H1 (cell line): ENCODE data around the gene RIPOR1. TPM values are rescaled to one million over a fixed set of nuclear protein-coding genes. Genes with fewer than 3 reads are reported as not detected.

ENCODE experiments used
- CTCF ChIA-PET: fragments of 300-600 bp; sonication (Branson Sonifier 250); formaldehyde crosslinking; loops from one replicate; lab custom pipeline; 2021; ENCODE audit not compliant: partially characterized antibody; lab: Charles Lee
- POLR2A ChIA-PET: fragments of 300-600 bp; sonication (Branson Sonifier 250); formaldehyde crosslinking; loops from one replicate; lab custom pipeline; 2021; ENCODE audit warnings: inconsistent platforms; ENCODE audit not compliant: partially characterized antibody; lab: Charles Lee
- DNase-seq, 2 experiments: peaks; one replicate each; pipeline versions ENCODE4 v3.0.0 to v3.0.0-alpha.2; 2010 to 2022; ENCODE audit warnings: low spot score in 2 of 2, low read depth in 1 of 2, mixed read lengths in 1 of 2
- FAIRE-seq: peaks from 2 replicates; lab custom pipeline; 2011; peaks lifted over from hg19 to GRCh38; lab: Jason Lieb, UNC
- H2AFZ ChIP-seq: 2 replicates; pipeline ENCODE4 v1.8.1; 2012; ENCODE audit warnings: low read length, inconsistent platforms
- H2AK5ac ChIP-seq: 2 replicates; pipeline ENCODE4 v1.6.1; 2013; ENCODE audit warnings: low read depth, low read length
- H2BK120ac ChIP-seq: replicated peaks from 2 replicates; pipeline ENCODE3; 2013; ENCODE audit warnings: low read depth, low read length, inconsistent platforms
- H2BK12ac ChIP-seq: 2 replicates; pipeline ENCODE4 v1.6.1; 2013; ENCODE audit warnings: low read depth, low read length
- H2BK15ac ChIP-seq: 2 replicates; pipeline ENCODE4 v1.6.1; 2013; ENCODE audit warnings: low read length
- H2BK20ac ChIP-seq: 2 replicates; pipeline ENCODE4 v1.6.1; 2013; ENCODE audit warnings: low read length
- H2BK5ac ChIP-seq: 2 replicates; pipeline ENCODE4 v1.6.1; 2013; ENCODE audit warnings: low read depth, low read length
- H3K14ac ChIP-seq: 2 replicates; pipeline ENCODE4 v1.6.1; 2013; ENCODE audit warnings: inconsistent platforms; ENCODE audit not compliant: insufficient read length
- H3K18ac ChIP-seq: 2 replicates; pipeline ENCODE4 v1.6.1; 2013; ENCODE audit warnings: low read length; ENCODE audit errors: extremely low read depth
- H3K23ac ChIP-seq: 2 replicates; pipeline ENCODE4 v1.6.1; 2013; ENCODE audit warnings: inconsistent platforms; ENCODE audit not compliant: insufficient read length
- H3K23me2 ChIP-seq: 2 replicates; pipeline ENCODE4 v1.6.1; 2013; ENCODE audit warnings: low read depth, low read length
- H3K27ac ChIP-seq: 2 replicates; pipeline ENCODE4 v1.6.1; 2011; ENCODE audit warnings: low read depth, low read length, inconsistent platforms
- H3K27me3 ChIP-seq, 4 experiments: replicated peaks in 1 of 4; 1 replicate in 1 of 4; 2 replicates in 3 of 4; pipeline versions ENCODE4 v1.6.1 to v1.8.1; 2011 to 2013; ENCODE audit warnings: low read length in 3 of 4, mild to moderate bottlenecking in 3 of 4, inconsistent platforms in 2 of 4, mixed read lengths in 2 of 4, moderate library complexity in 1 of 4; ENCODE audit not compliant: control insufficient read depth in 3 of 4, insufficient read depth in 3 of 4; ENCODE audit errors: extremely low read depth in 1 of 4
- H3K36me3 ChIP-seq, 4 experiments: 2 replicates each; pipeline versions ENCODE4 v1.6.1 to v1.8.1; 2011 to 2013; ENCODE audit warnings: mild to moderate bottlenecking in 4 of 4, low read length in 3 of 4, moderate library complexity in 2 of 4, control low read depth in 1 of 4, inconsistent platforms in 1 of 4; ENCODE audit not compliant: insufficient read depth in 4 of 4, control insufficient read depth in 2 of 4
- H3K4ac ChIP-seq: replicated peaks from 2 replicates; pipeline ENCODE3; 2013; ENCODE audit warnings: low read length, low read depth, mixed read lengths, inconsistent platforms; ENCODE audit not compliant: insufficient read length
- H3K4me1 ChIP-seq, 4 experiments: replicated peaks in 1 of 4; 1 replicate in 1 of 4; 2 replicates in 3 of 4; pipeline versions ENCODE4 v1.6.1 to v1.8.1; 2011 to 2013; ENCODE audit warnings: low read length in 3 of 4, inconsistent platforms in 2 of 4, mixed read lengths in 1 of 4; ENCODE audit not compliant: insufficient read depth in 4 of 4, control insufficient read depth in 3 of 4
- H3K4me2 ChIP-seq, 2 experiments: 2 replicates each; pipeline versions ENCODE4 v1.6.1 to v1.8.1; 2011 to 2013; ENCODE audit warnings: low read depth in 2 of 2, low read length in 2 of 2, control low read depth in 1 of 2, inconsistent platforms in 1 of 2, mild to moderate bottlenecking in 1 of 2; ENCODE audit not compliant: insufficient read depth in 1 of 2
- H3K4me3 ChIP-seq, 4 experiments: fragments of 200-600, 300-600 bp in 1 of 4; sonication (generic), shearing (Covaris generic), sonication (Bioruptor Twin) in 1 of 4; 2 replicates each; pipeline versions ENCODE4 v1.5.1 to v1.8.1; 2011 to 2016; ENCODE audit warnings: low read length in 4 of 4, low read depth in 3 of 4, control low read depth in 2 of 4, inconsistent platforms in 2 of 4, mild to moderate bottlenecking in 2 of 4, mixed read lengths in 1 of 4, moderate library complexity in 1 of 4; ENCODE audit not compliant: insufficient read depth in 2 of 4; ENCODE audit errors: extremely low read depth in 1 of 4
- H3K56ac ChIP-seq: replicated peaks from 2 replicates; pipeline ENCODE3; 2013; ENCODE audit warnings: low read depth, mild to moderate bottlenecking, mixed read lengths, low read length, inconsistent platforms; ENCODE audit not compliant: insufficient read length
- H3K79me1 ChIP-seq: 2 replicates; pipeline ENCODE4 v1.6.1; 2013; ENCODE audit warnings: low read depth, low read length, control low read depth
- H3K79me2 ChIP-seq, 2 experiments: 2 replicates each; pipeline versions ENCODE4 v1.6.1 to v1.8.1; 2012 to 2013; ENCODE audit warnings: low read length in 2 of 2, mild to moderate bottlenecking in 2 of 2, inconsistent platforms in 1 of 2; ENCODE audit not compliant: insufficient read depth in 2 of 2, control insufficient read depth in 1 of 2
- H3K9ac ChIP-seq, 4 experiments: replicated peaks in 1 of 4; 1 replicate in 1 of 4; 2 replicates in 3 of 4; pipeline versions ENCODE4 v1.6.1 to v1.8.1; 2011 to 2013; ENCODE audit warnings: low read depth in 3 of 4, low read length in 3 of 4, control low read depth in 2 of 4, mild to moderate bottlenecking in 2 of 4, moderate library complexity in 2 of 4, inconsistent platforms in 1 of 4; ENCODE audit errors: extremely low read depth in 1 of 4
- H3K9me3 ChIP-seq, 2 experiments: 2 replicates each; pipeline versions ENCODE4 v1.6.1 to v1.8.1; 2012 to 2013; ENCODE audit warnings: mild to moderate bottlenecking in 2 of 2, moderate library complexity in 2 of 2, control low read depth in 1 of 2, inconsistent platforms in 1 of 2, low read depth in 1 of 2, low read length in 1 of 2, mixed read lengths in 1 of 2; ENCODE audit not compliant: insufficient read depth in 2 of 2
- H4K20me1 ChIP-seq, 2 experiments: replicated peaks in 1 of 2; 2 replicates each; pipeline versions ENCODE3 to v1.8.1; 2011 to 2013; ENCODE audit warnings: inconsistent platforms in 2 of 2, low read length in 2 of 2, mild to moderate bottlenecking in 1 of 2; ENCODE audit not compliant: insufficient read depth in 2 of 2, control insufficient read depth in 1 of 2
- H4K5ac ChIP-seq: 2 replicates; pipeline ENCODE4 v1.6.1; 2013; ENCODE audit warnings: low read length, low read depth, mixed read lengths, inconsistent platforms; ENCODE audit not compliant: insufficient read length
- H4K8ac ChIP-seq: 2 replicates; pipeline ENCODE4 v1.8.0; 2013; ENCODE audit warnings: mild to moderate bottlenecking, moderate library complexity, low read length, inconsistent platforms; ENCODE audit not compliant: insufficient read depth; ENCODE audit errors: extremely low read depth
- H4K91ac ChIP-seq: replicated peaks from 2 replicates; pipeline ENCODE3; 2013; ENCODE audit warnings: low read length, mixed read lengths, inconsistent platforms; ENCODE audit not compliant: insufficient read length
- BACH1 ChIP-seq: IDR thresholded peaks from 2 replicates; pipeline ENCODE4 v1.6.1; 2012; ENCODE audit warnings: low read length, improper control_type of control experiment
- CEBPB ChIP-seq: IDR thresholded peaks from 2 replicates; pipeline ENCODE4 v1.6.1; 2012; ENCODE audit warnings: low read depth, low read length
- WGBS, 2 experiments: shearing (Covaris generic) in 1 of 2; methylation state at CpG; one replicate each; pipeline versions ENCODE4 v1.1.6 to v1.1.7; 2013 to 2015; ENCODE audit warnings: low lambda C conversion rate in 2 of 2, mixed read lengths in 2 of 2, inconsistent platforms in 1 of 2, low coverage in 1 of 2, missing lambda C conversion rate in 1 of 2; ENCODE audit not compliant: insufficient replicate concordance in 2 of 2, insufficient coverage in 1 of 2, insufficient read length in 1 of 2; ENCODE audit errors: extremely low coverage in 1 of 2, missing lambda C conversion rate in 1 of 2; 5-methylcytosine and 5-hydroxymethylcytosine counted together
- polyA plus RNA-seq, 7 experiments: library from polyadenylated mRNA; depleted of rRNA in 3 of 7; stranded (reverse) in 5 of 7; unstranded in 2 of 7; fragments of >200 nt in 5 of 7; fragments of 200-250 nt in 2 of 7; gene quantifications; 1 replicate in 5 of 7; 2 replicates in 1 of 7; 4 replicates in 1 of 7; pipeline versions ENCODE4 v1.2.1 to v1.2.3, GENCODE V29; 2011 to 2013; ENCODE audit warnings: missing spikeins in 2 of 7, mixed read lengths in 2 of 7
- total RNA-seq: library from RNA; stranded (reverse); fragmentation: NEBNext Ultra II Directional; extraction: Animal tissue kit (Norgen Biotek cat#: 25700); gene quantifications from 2 replicates; pipeline ENCODE4 v1.2.1, GENCODE V29; 2021

RIPOR1 gene
- total and polyA plus RNA-seq, 2 of the 8 experiments (the other 6 are each of a cell fraction or from before 2014, with no cell fraction given), result 2.7 to 10.1 TPM

DNA sequence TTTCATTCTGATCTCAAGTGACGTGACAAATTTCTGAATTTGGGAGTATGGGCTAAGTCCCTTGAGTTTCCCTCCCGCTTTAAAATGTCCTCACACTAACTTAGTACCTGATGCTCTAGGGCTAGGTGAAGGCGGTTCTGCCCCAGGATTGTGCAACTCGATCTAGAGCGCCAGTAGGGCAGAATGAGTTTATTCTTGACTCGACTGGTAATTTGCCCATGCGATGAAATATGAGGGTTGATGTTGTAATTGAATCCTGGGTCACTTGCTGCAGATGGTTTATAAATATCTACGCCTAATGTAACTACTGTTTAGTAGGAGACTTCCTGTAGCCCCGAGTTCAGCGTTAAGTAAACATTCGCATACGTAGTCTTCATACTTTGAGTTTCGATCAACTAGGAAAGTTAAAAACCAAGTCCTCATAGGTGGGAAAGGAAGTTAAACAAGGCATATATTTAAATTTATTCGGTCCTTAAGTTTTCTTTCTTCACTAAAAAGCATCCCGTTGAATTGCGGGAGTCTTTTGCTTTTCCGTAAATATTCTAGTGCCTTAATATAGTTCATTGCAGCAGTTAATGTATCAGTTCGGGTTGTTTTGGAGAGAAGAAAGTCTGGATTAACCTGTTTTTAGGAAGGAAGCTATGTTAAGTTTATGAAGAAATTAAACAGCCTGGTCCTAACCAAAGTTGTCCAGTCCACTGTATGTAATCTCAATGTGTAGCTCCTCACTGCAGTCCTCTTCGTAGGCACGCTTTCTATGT lies 35.3 kb downstream of the RIPOR1 start:
- no peak overlapping the region for H3K4ac ChIP-seq
- H3K27ac ChIP-seq, result peak overlapping the region; percentile 98
- peak overlapping the region; percentile 14 for H4K91ac ChIP-seq
- peaks cover 0 to 2% of the 10 kb centered on the region in 2 experiments for H4K20me1 ChIP-seq
- no peak overlapping the region; the same call in 1 of the 2 replicates for H2BK12ac ChIP-seq
- TF ChIP-seq BACH1, result no peak
- peak; percentile 96 for TF ChIP-seq CEBPB
- no peak overlapping the region for H2AFZ ChIP-seq
- H4K8ac ChIP-seq, result peak overlapping the region; percentile 99; the same call in 1 of the 2 replicates
- CTCF ChIA-PET, result interaction anchor here (0.6 to 10.4 kb wide), 17 partner anchors 9 to 100 kb away, joined by 3 to 108 read pairs (median 5); partner anchors contain the start of gene ATP6V0D1
- H3K27me3 ChIP-seq, result no peaks in the 10 kb centered on the region
- H3K14ac ChIP-seq, result no peak overlapping the region
- H3K18ac ChIP-seq, result no peak overlapping the region; the same call in 1 of the 2 replicates
- peaks cover 0 to 7% (median 1%) of the 10 kb centered on the region in 4 experiments; a peak in 4 of 7 replicates for H3K4me1 ChIP-seq
- H3K4me2 ChIP-seq, result peak overlapping the region; percentile 76
- peak overlapping the region; percentile 98; the same call in 1 of the 2 replicates for H2BK5ac ChIP-seq
- no peak overlapping the region for H2BK120ac ChIP-seq
- H3K4me3 ChIP-seq, result peak overlapping the region; percentile 76 to 94 (median 79)
- 19% methylated on average over 20 of the region's 20 CpGs; no CpG with 5 or more reads in 1 of the 2 experiments for WGBS, 2 experiments
- H3K79me1 ChIP-seq, result peaks cover 13% of the 10 kb centered on the region
- H3K23me2 ChIP-seq, result peaks cover 3% of the 10 kb centered on the region
- H4K5ac ChIP-seq, result peak overlapping the region; percentile 94
- no peak overlapping the region for H3K23ac ChIP-seq
- H3K36me3 ChIP-seq, result no peaks in the 10 kb centered on the region
- peak overlapping the region; percentile 97 to 100 (median 99) for H3K9ac ChIP-seq
- no peak for FAIRE-seq
- no peak for DNase-seq
- H2BK15ac ChIP-seq, result no peak overlapping the region
- H3K9me3 ChIP-seq, result no peaks in the 10 kb centered on the region
- H2AK5ac ChIP-seq, result peak overlapping the region; percentile 33; the same call in 1 of the 2 replicates
- H3K79me2 ChIP-seq, result peaks cover 16 to 75% of the 10 kb centered on the region in 2 experiments
- no peak overlapping the region for H2BK20ac ChIP-seq
- peak overlapping the region; percentile 67 for H3K56ac ChIP-seq
- POLR2A ChIA-PET, result interaction anchor here (0.7 to 8.4 kb wide), 31 partner anchors 8 to 243 kb away, joined by 3 to 105 read pairs (median 4); partner anchors contain the start of genes ACD, CARMIL2, PARD6A and RANBP10
